IMR-90 (cell line): Measurements from ENCODE around the gene MTMR1. TPM values are rescaled to one million over a fixed set of nuclear protein-coding genes. Genes with fewer than 3 reads are reported as not detected.

ENCODE experiments used
- ATAC-seq: fragments of 200-7000 bp; cut with Tn5 transposase; 2 replicates; pipeline ENCODE4 v1.9.1; 2020; ENCODE audit warnings: low read depth, mild to moderate bottlenecking, moderate library complexity
- BruUV-seq: library from RNA; stranded (reverse); fragments of 400-500 nt; replicated peaks from 2 replicates; lab custom pipeline; 2021; lab: Mats Ljungman, UMichigan
- CTCF ChIA-PET: fragments of 300-600 bp; formaldehyde crosslinking; extraction: SDS; loops from one replicate; lab custom pipeline; 2021; ENCODE audit warnings: antibody characterized with exemption; lab: Yijun Ruan, JAX
- POLR2A ChIA-PET: fragments of 300-600 bp; sonication (Branson Sonifier 250); formaldehyde crosslinking; loops from one replicate; lab custom pipeline; 2022; ENCODE audit warnings: antibody characterized with exemption; ENCODE audit not compliant: unreplicated experiment; lab: Charles Lee
- DNase-seq: peaks from one replicate; pipeline ENCODE4 v3.0.0; 2013
- H2AFZ ChIP-seq: replicated peaks from 2 replicates; pipeline ENCODE3; 2013; ENCODE audit warnings: low read length, mild to moderate bottlenecking; ENCODE audit not compliant: poor library complexity
- H2AK5ac ChIP-seq: 2 replicates; pipeline ENCODE4 v1.6.1; 2013; ENCODE audit warnings: low read depth, low read length, inconsistent platforms
- H2AK9ac ChIP-seq: replicated peaks from 2 replicates; pipeline ENCODE3; 2013; ENCODE audit warnings: mild to moderate bottlenecking, low read depth, low read length, moderate library complexity; ENCODE audit not compliant: poor library complexity
- H2BK120ac ChIP-seq: 2 replicates; pipeline ENCODE4 v1.6.1; 2013; ENCODE audit warnings: low read depth, low read length, inconsistent platforms
- H2BK15ac ChIP-seq: 3 replicates; pipeline ENCODE4 v1.6.1; 2013; ENCODE audit warnings: low read depth, low read length, inconsistent platforms
- H2BK20ac ChIP-seq: 2 replicates; pipeline ENCODE4 v1.6.1; 2013; ENCODE audit warnings: low read depth, mild to moderate bottlenecking, inconsistent platforms, low read length, moderate library complexity
- H2BK5ac ChIP-seq: 2 replicates; pipeline ENCODE4 v1.6.1; 2013; ENCODE audit warnings: mild to moderate bottlenecking, low read depth, low read length, inconsistent platforms; ENCODE audit not compliant: poor library complexity, severe bottlenecking
- H3K14ac ChIP-seq: replicated peaks from 2 replicates; pipeline ENCODE4 v1.6.1; 2013; ENCODE audit warnings: low read depth, low read length, inconsistent platforms
- H3K18ac ChIP-seq: 2 replicates; pipeline ENCODE4 v1.6.1; 2013; ENCODE audit warnings: low read depth, low read length, control low read depth
- H3K23ac ChIP-seq: 2 replicates; pipeline ENCODE4 v1.6.1; 2013; ENCODE audit warnings: low read depth, low read length, inconsistent platforms
- H3K27ac ChIP-seq: 2 replicates; pipeline ENCODE4 v1.5.1; 2013; ENCODE audit warnings: mild to moderate bottlenecking, control low read depth, low read length; ENCODE audit not compliant: insufficient read depth
- H3K27me3 ChIP-seq: 2 replicates; pipeline ENCODE4 v1.6.1; 2013; ENCODE audit warnings: low read length; ENCODE audit not compliant: control insufficient read depth, insufficient read depth
- H3K36me3 ChIP-seq: 2 replicates; pipeline ENCODE4 v1.6.1; 2013; ENCODE audit warnings: low read length, mixed read lengths; ENCODE audit not compliant: control insufficient read depth, insufficient read depth
- H3K4ac ChIP-seq: 2 replicates; pipeline ENCODE4 v1.6.1; 2013; ENCODE audit warnings: low read depth, low read length, inconsistent platforms
- H3K4me1 ChIP-seq: 2 replicates; pipeline ENCODE4 v1.6.1; 2013; ENCODE audit warnings: low read length, mixed read lengths; ENCODE audit not compliant: control insufficient read depth, insufficient read depth
- H3K4me2 ChIP-seq: 2 replicates; pipeline ENCODE4 v1.6.1; 2013; ENCODE audit warnings: low read depth, mild to moderate bottlenecking, control low read depth, low read length, moderate library complexity
- H3K4me3 ChIP-seq: 2 replicates; pipeline ENCODE4 v1.5.1; 2013; ENCODE audit warnings: low read depth, mild to moderate bottlenecking, control low read depth, low read length, moderate library complexity; ENCODE audit not compliant: insufficient read depth
- H3K56ac ChIP-seq: 2 replicates; pipeline ENCODE4 v1.6.1; 2013; ENCODE audit warnings: low read length, inconsistent platforms; ENCODE audit not compliant: insufficient read depth; ENCODE audit errors: extremely low read depth
- H3K79me1 ChIP-seq, 2 experiments: 2 replicates each; pipeline ENCODE4 v1.6.1; 2013; ENCODE audit warnings: low read length in 2 of 2, inconsistent platforms in 1 of 2, low read depth in 1 of 2
- H3K9ac ChIP-seq: 2 replicates; pipeline ENCODE4 v1.6.1; 2013; ENCODE audit warnings: low read depth, low read length, control low read depth
- H3K9me1 ChIP-seq: 2 replicates; pipeline ENCODE4 v1.6.1; 2013; ENCODE audit warnings: low read length, inconsistent platforms; ENCODE audit not compliant: insufficient read depth
- H3K9me3 ChIP-seq: 2 replicates; pipeline ENCODE4 v1.6.1; 2013; ENCODE audit warnings: low read length; ENCODE audit not compliant: control insufficient read depth, insufficient read depth
- H4K20me1 ChIP-seq: 2 replicates; pipeline ENCODE4 v1.6.1; 2013; ENCODE audit warnings: low read length, inconsistent platforms; ENCODE audit not compliant: insufficient read depth
- H4K5ac ChIP-seq: 2 replicates; pipeline ENCODE4 v1.6.1; 2013; ENCODE audit warnings: mild to moderate bottlenecking, low read depth, low read length, control low read depth
- H4K8ac ChIP-seq, 2 experiments: 2 replicates each; pipeline ENCODE4 v1.6.1; 2013; ENCODE audit warnings: low read depth in 2 of 2, low read length in 2 of 2, control low read depth in 1 of 2, inconsistent platforms in 1 of 2
- H4K91ac ChIP-seq: 2 replicates; pipeline ENCODE4 v1.6.1; 2013; ENCODE audit warnings: low read depth, low read length, inconsistent platforms; ENCODE audit not compliant: insufficient read depth
- CEBPB ChIP-seq: IDR thresholded peaks from 2 replicates; pipeline ENCODE4 v1.6.1; 2012; ENCODE audit warnings: low read depth, low read length, improper control_type of control experiment
- CHD1 ChIP-seq: IDR thresholded peaks from 2 replicates; pipeline ENCODE4 v1.6.1; 2012; ENCODE audit warnings: low read depth, low read length, improper control_type of control experiment
- FOS ChIP-seq: fragments of 150-350 bp; IDR thresholded peaks from 2 replicates; pipeline ENCODE4 v1.6.1; 2016; ENCODE audit warnings: low read depth, low read length
- MAZ ChIP-seq: IDR thresholded peaks from 2 replicates; pipeline ENCODE4 v1.6.1; 2012; ENCODE audit warnings: low read depth, mild to moderate bottlenecking, low read length, improper control_type of control experiment, moderate library complexity, borderline replicate concordance
- MXI1 ChIP-seq: IDR thresholded peaks from 2 replicates; pipeline ENCODE4 v1.6.1; 2012; ENCODE audit warnings: low read depth, mild to moderate bottlenecking, low read length, moderate library complexity, borderline replicate concordance
- NFE2L2 ChIP-seq: fragments of 150-350 bp; IDR thresholded peaks from 2 replicates; pipeline ENCODE4 v1.6.1; 2016; ENCODE audit warnings: low read depth, mild to moderate bottlenecking, low read length
- RAD21 ChIP-seq: IDR thresholded peaks from 2 replicates; pipeline ENCODE4 v1.6.1; 2012; ENCODE audit warnings: low read length, improper control_type of control experiment
- RCOR1 ChIP-seq: IDR thresholded peaks from 2 replicates; pipeline ENCODE4 v1.6.1; 2012; ENCODE audit warnings: mild to moderate bottlenecking, low read length, improper control_type of control experiment; ENCODE audit not compliant: insufficient replicate concordance
- RFX5 ChIP-seq: IDR thresholded peaks from 2 replicates; pipeline ENCODE4 v1.8.0; 2012; ENCODE audit warnings: low read depth, mild to moderate bottlenecking, low read length, moderate library complexity
- SMC3 ChIP-seq: fragments of 150-350 bp; IDR thresholded peaks from 2 replicates; pipeline ENCODE4 v1.6.1; 2016; ENCODE audit warnings: low read depth, mild to moderate bottlenecking, antibody characterized with exemption, low read length, moderate library complexity
- WGBS, 2 experiments: methylation state at CpG; one replicate each; pipeline versions ENCODE4 v1.1.5 to v1.1.7; 2013; ENCODE audit warnings: missing lambda C conversion rate in 2 of 2; ENCODE audit not compliant: insufficient read length in 1 of 2; ENCODE audit errors: extremely low coverage in 2 of 2; 5-methylcytosine and 5-hydroxymethylcytosine counted together
- dilution Hi-C: fragments of 300-500 bp; cut with HindIII; formaldehyde crosslinking; loops from one replicate; pipeline ENCODE4 v1.14.3; 2018; ENCODE audit warnings: low sequenced_read_pairs; ENCODE audit not compliant: unreplicated experiment
- in situ Hi-C: fragments of 300-500 bp; cut with MboI; formaldehyde crosslinking; loops from 3 replicates; pipeline ENCODE4 v1.14.3; 2019; ENCODE audit warnings: low sequenced_read_pairs, inconsistent platforms, mixed read lengths
- intact Hi-C: fragments of 100-400 bp; cut with micrococcal nuclease; formaldehyde crosslinking; loops from 2 replicates; pipeline ENCODE4 v1.10.0; 2022
- polyA plus RNA-seq, 3 experiments: library from polyadenylated mRNA; depleted of rRNA; stranded (reverse); fragments of >200 nt; gene quantifications; 2 replicates each; pipeline ENCODE4 v1.2.3, GENCODE V29; 2012; ENCODE audit warnings: low replicate concordance in 1 of 3
- total RNA-seq: library from RNA; depleted of rRNA; stranded (reverse); fragments of >200 nt; gene quantifications from 2 replicates; pipeline ENCODE4 v1.2.3, GENCODE V29; 2012
- TF ChIP-seq, protein P1 (sequence below): fragments of 150-350 bp; IDR thresholded peaks from 2 replicates; pipeline ENCODE4 v1.6.1; 2017; ENCODE audit warnings: mild to moderate bottlenecking, antibody characterized with exemption, low read length, low read depth
- TF ChIP-seq, protein P2 (sequence below): conservative IDR thresholded peaks from 2 replicates; pipeline ENCODE4 v1.5.1; 2012; ENCODE audit warnings: mild to moderate bottlenecking, low read depth, low read length, improper control_type of control experiment

Gene MTMR1
- total and polyA plus RNA-seq, 2 of the 4 experiments (the other 2 are of a cell fraction): 19.0 to 28.8 TPM

DNA sequence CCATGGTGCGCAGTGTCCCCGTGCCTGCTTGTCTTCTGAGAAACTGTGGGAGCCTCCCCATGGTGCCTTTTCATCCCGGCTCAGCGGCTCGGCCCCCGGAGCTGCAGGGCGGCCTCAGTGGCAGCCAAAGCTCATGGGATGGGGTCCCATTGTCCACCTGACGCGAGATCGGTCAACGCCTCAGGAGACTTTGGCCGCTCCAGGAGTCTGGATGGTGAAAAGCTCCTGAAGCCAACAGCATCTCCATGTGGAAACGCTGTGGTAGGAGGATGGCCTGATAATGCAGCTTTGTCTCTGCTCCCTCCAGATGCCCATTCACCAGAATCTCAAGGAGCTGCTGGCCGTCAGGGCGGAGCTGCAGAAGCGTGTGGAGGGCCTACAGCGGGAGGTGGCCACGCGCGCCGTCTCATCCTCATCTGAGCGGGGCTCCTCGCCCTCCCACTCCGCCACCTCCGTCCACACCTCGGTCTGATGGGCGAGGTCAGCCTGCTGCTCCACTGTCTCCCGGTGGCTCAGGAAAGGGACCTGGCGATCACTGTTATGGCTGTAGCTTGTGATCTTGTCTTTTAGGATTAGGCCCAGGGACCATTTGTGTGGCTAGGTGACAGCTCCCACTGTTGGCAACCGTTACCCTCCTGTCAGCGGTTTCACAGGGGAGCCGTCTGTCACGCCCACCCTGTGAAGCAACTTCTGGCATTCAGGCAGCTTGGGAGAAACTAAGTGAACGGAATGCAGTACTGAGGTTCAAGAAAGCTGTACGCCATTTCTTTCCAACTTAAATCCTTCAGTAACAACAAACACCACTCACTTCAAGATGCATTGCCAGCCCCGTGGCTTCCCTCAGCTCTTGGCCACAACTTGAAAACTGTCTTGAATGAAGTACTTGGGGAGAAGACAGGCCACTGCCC, 69.3 kb downstream of the MTMR1 start (continued):
- TF ChIP-seq CHD1 (no peak), RAD21 (no peak)

DNA sequence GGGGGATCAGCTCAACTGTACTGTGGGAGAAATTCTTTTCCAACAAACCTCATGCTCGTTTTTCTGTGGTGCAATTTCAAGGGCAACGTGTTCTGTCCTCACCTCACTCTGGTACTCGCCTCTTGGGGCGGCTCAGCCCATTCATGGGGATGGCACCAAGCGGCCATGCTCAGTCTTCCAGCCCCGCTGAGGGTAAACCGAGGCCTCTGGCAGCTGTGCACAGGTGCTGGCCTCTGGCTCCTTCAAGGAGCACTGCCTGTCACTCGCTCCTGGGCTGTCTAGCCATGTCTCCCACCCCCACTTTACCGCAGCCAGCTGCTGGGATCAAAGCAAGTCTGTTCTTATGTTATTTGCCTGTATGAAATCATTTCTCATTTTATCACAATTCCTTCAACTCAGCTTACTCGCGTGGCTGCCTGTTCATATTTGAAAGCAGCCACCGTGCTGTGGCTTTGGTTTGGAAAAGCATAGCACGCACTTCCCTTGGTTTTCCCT, 70.2 kb downstream of the MTMR1 start:
- ChIA-PET CTCF (no interaction called here), POLR2A (no interaction called here)
- Histone ChIP-seq H3K4ac (no peak overlapping the region), H3K56ac (no peak overlapping the region), H3K4me2 (no peak overlapping the region), H2BK15ac (no peak overlapping the region), H4K5ac (no peak overlapping the region), H2AK5ac (no peak overlapping the region), H3K4me1 (peaks cover 11% of the 10 kb centered on the region), H4K8ac (no peak overlapping the region), H3K18ac (no peak overlapping the region), H2BK20ac (no peak overlapping the region), H2AK9ac (no peak overlapping the region), H4K91ac (no peak overlapping the region), H3K9me1 (0 out of 2 replicates have a peak, but pooled peaks cover 2% of the 10 kb centered on the region), H3K27me3 (no peaks in the 10 kb centered on the region), H2BK120ac (no peak overlapping the region), H3K9me3 (0 out of 2 replicates have a peak, but pooled peaks cover 2% of the 10 kb centered on the region), H3K4me3 (no peak overlapping the region), H3K14ac (no peak overlapping the region), H3K23ac (no peak overlapping the region), H3K79me1 (no peaks in the 10 kb centered on the region), H2BK5ac (no peak overlapping the region), H3K9ac (no peak overlapping the region), H2AFZ (no peak overlapping the region), H3K36me3 (peaks cover 2% of the 10 kb centered on the region), H4K20me1 (no peaks in the 10 kb centered on the region; the same call in 1 of the 2 replicates), H3K27ac (no peak overlapping the region)
- 78% methylated on average over 10 of the region's 13 CpGs; no CpG with 5 or more reads in 1 of the 2 experiments for WGBS, 2 experiments
- TF ChIP-seq RCOR1 (no peak), FOS (no peak), NFE2L2 (no peak), MXI1 (no peak), RFX5 (no peak), SMC3 (no peak), CEBPB (no peak), MAZ (no peak)
- TF ChIP-seq, protein P1, sequence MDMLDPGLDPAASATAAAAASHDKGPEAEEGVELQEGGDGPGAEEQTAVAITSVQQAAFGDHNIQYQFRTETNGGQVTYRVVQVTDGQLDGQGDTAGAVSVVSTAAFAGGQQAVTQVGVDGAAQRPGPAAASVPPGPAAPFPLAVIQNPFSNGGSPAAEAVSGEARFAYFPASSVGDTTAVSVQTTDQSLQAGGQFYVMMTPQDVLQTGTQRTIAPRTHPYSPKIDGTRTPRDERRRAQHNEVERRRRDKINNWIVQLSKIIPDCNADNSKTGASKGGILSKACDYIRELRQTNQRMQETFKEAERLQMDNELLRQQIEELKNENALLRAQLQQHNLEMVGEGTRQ: no peak
- TF ChIP-seq, protein P2, sequence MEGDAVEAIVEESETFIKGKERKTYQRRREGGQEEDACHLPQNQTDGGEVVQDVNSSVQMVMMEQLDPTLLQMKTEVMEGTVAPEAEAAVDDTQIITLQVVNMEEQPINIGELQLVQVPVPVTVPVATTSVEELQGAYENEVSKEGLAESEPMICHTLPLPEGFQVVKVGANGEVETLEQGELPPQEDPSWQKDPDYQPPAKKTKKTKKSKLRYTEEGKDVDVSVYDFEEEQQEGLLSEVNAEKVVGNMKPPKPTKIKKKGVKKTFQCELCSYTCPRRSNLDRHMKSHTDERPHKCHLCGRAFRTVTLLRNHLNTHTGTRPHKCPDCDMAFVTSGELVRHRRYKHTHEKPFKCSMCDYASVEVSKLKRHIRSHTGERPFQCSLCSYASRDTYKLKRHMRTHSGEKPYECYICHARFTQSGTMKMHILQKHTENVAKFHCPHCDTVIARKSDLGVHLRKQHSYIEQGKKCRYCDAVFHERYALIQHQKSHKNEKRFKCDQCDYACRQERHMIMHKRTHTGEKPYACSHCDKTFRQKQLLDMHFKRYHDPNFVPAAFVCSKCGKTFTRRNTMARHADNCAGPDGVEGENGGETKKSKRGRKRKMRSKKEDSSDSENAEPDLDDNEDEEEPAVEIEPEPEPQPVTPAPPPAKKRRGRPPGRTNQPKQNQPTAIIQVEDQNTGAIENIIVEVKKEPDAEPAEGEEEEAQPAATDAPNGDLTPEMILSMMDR: no peak
- no TSS peak for BruUV-seq
- dilution Hi-C loops: no loop called here
- DNase-seq (no peak), ATAC-seq (no peak)
- intact Hi-C loops: no loop called here
- in situ Hi-C loops: no loop called here
